Trophoblast cell (in vitro differentiated cells and primary cell): ENCODE measurements around the gene ZNF385C.

ENCODE experiments used
- DNase-seq, 2 donors: peaks; one replicate each; pipeline ENCODE4 v3.0.0-alpha.2; 2016
- H2AFZ ChIP-seq: 2 replicates; pipeline ENCODE4 v1.6.1; 2013; ENCODE audit warnings: low read length, moderate library complexity, mild to moderate bottlenecking; ENCODE audit not compliant: insufficient read depth, poor library complexity
- H2AK5ac ChIP-seq: 2 replicates; pipeline ENCODE4 v1.6.1; 2013; ENCODE audit warnings: mild to moderate bottlenecking, low read length
- H2BK120ac ChIP-seq: 2 replicates; pipeline ENCODE4 v1.6.1; 2013; ENCODE audit warnings: low read length, mild to moderate bottlenecking, moderate library complexity; ENCODE audit not compliant: insufficient read depth, poor library complexity
- H2BK12ac ChIP-seq: 2 replicates; pipeline ENCODE4 v1.6.1; 2013; ENCODE audit warnings: mild to moderate bottlenecking, low read length, moderate library complexity
- H2BK5ac ChIP-seq: 2 replicates; pipeline ENCODE4 v1.6.1; 2013; ENCODE audit warnings: low read length, low read depth, moderate library complexity, mild to moderate bottlenecking; ENCODE audit not compliant: poor library complexity
- H3K14ac ChIP-seq: 2 replicates; pipeline ENCODE4 v1.6.1; 2013; ENCODE audit warnings: mild to moderate bottlenecking, low read length
- H3K18ac ChIP-seq: 2 replicates; pipeline ENCODE4 v1.6.1; 2013; ENCODE audit warnings: mild to moderate bottlenecking, low read length
- H3K23ac ChIP-seq: 2 replicates; pipeline ENCODE4 v1.6.1; 2013; ENCODE audit warnings: low read length
- H3K27ac ChIP-seq: 2 replicates; pipeline ENCODE4 v1.5.1; 2013; ENCODE audit warnings: low read depth, mild to moderate bottlenecking, inconsistent platforms, low read length, moderate library complexity
- H3K27me3 ChIP-seq: 2 replicates; pipeline ENCODE4 v1.6.1; 2013; ENCODE audit warnings: inconsistent platforms, mild to moderate bottlenecking, low read length, moderate library complexity; ENCODE audit not compliant: insufficient read depth
- H3K36me3 ChIP-seq, 2 experiments: 1 replicate in 1 of 2; 2 replicates in 1 of 2; pipeline ENCODE4 v1.6.1; 2013; ENCODE audit warnings: low read length in 2 of 2, mild to moderate bottlenecking in 2 of 2, moderate library complexity in 1 of 2; ENCODE audit not compliant: insufficient read depth in 2 of 2, control insufficient read depth in 1 of 2
- H3K4ac ChIP-seq: 2 replicates; pipeline ENCODE4 v1.6.1; 2013; ENCODE audit warnings: low read depth, mild to moderate bottlenecking, low read length, moderate library complexity
- H3K4me1 ChIP-seq, 2 experiments: 1 replicate in 1 of 2; 2 replicates in 1 of 2; pipeline ENCODE4 v1.6.1; 2013; ENCODE audit warnings: low read length in 2 of 2, mild to moderate bottlenecking in 2 of 2, moderate library complexity in 1 of 2; ENCODE audit not compliant: insufficient read depth in 2 of 2, control insufficient read depth in 1 of 2
- H3K4me2 ChIP-seq: 2 replicates; pipeline ENCODE4 v1.6.1; 2013; ENCODE audit warnings: inconsistent platforms, mild to moderate bottlenecking, low read length, moderate library complexity
- H3K4me3 ChIP-seq: 2 replicates; pipeline ENCODE4 v1.5.1; 2013; ENCODE audit warnings: mild to moderate bottlenecking, low read depth, low read length, inconsistent platforms
- H3K79me1 ChIP-seq: one replicate; pipeline ENCODE4 v1.6.1; 2013; ENCODE audit warnings: low read length
- H3K79me2 ChIP-seq: 2 replicates; pipeline ENCODE4 v1.6.1; 2013; ENCODE audit warnings: low read length, mild to moderate bottlenecking; ENCODE audit not compliant: control insufficient read depth, insufficient read depth, poor library complexity
- H3K9ac ChIP-seq: 2 replicates; pipeline ENCODE4 v1.6.1; 2013; ENCODE audit warnings: mild to moderate bottlenecking, low read length
- H3K9me3 ChIP-seq: 2 replicates; pipeline ENCODE4 v1.6.1; 2013; ENCODE audit warnings: low read depth, mild to moderate bottlenecking, control low read depth, inconsistent platforms, low read length; ENCODE audit not compliant: insufficient read depth
- H4K12ac ChIP-seq: 2 replicates; pipeline ENCODE4 v1.6.1; 2013; ENCODE audit warnings: low read depth, mild to moderate bottlenecking, low read length, moderate library complexity
- H4K8ac ChIP-seq: 2 replicates; pipeline ENCODE4 v1.6.1; 2013; ENCODE audit warnings: low read depth, mild to moderate bottlenecking, low read length, moderate library complexity
- H4K91ac ChIP-seq: one replicate; pipeline ENCODE4 v1.6.1; 2013; ENCODE audit warnings: low read depth, mild to moderate bottlenecking, low read length, moderate library complexity
- WGBS: extraction: QIAGEN DNeasy Blood & Tissue Kit; methylation state at CpG from one replicate; pipeline ENCODE4 v1.1.7; 2013; ENCODE audit warnings: missing lambda C conversion rate; ENCODE audit not compliant: insufficient read length, insufficient coverage; ENCODE audit errors: extremely low coverage; 5-methylcytosine and 5-hydroxymethylcytosine counted together

The ZNF385C gene

GRCh38 chr17:42135664-42136653 is 37.7 kb upstream of the ZNF385C start:
- peaks cover 5% of the 10 kb centered on the region for H3K79me2 ChIP-seq
- no peaks in the 10 kb centered on the region for H3K9me3 ChIP-seq
- H3K9ac ChIP-seq, result no peak overlapping the region
- no peak overlapping the region for H4K91ac ChIP-seq
- no peak overlapping the region for H4K8ac ChIP-seq
- no peak overlapping the region for H2AK5ac ChIP-seq
- peak overlapping the region; percentile 16 for H3K4ac ChIP-seq
- peak overlapping the region; percentile 51 for H3K27ac ChIP-seq
- H2BK5ac ChIP-seq, result no peak overlapping the region
- H3K23ac ChIP-seq, result no peak overlapping the region
- no peak overlapping the region for H2BK12ac ChIP-seq
- peak overlapping the region; percentile 3 for H3K14ac ChIP-seq
- H3K36me3 ChIP-seq, result peaks cover 8 to 19% of the 10 kb centered on the region in 2 experiments
- no peak overlapping the region for H2BK120ac ChIP-seq
- DNase-seq, result peak in 1 of 2 donors; percentile 22
- no CpG with 5 or more reads among the region's 15 CpGs for WGBS
- peaks cover 8 to 10% of the 10 kb centered on the region in 2 experiments for H3K4me1 ChIP-seq
- no peak overlapping the region for H2AFZ ChIP-seq
- no peak overlapping the region for H3K4me2 ChIP-seq
- no peaks in the 10 kb centered on the region for H3K27me3 ChIP-seq
- no peaks in the 10 kb centered on the region for H3K79me1 ChIP-seq
- no peak overlapping the region for H4K12ac ChIP-seq
- H3K4me3 ChIP-seq, result no peak overlapping the region
- no peak overlapping the region for H3K18ac ChIP-seq

DNA sequence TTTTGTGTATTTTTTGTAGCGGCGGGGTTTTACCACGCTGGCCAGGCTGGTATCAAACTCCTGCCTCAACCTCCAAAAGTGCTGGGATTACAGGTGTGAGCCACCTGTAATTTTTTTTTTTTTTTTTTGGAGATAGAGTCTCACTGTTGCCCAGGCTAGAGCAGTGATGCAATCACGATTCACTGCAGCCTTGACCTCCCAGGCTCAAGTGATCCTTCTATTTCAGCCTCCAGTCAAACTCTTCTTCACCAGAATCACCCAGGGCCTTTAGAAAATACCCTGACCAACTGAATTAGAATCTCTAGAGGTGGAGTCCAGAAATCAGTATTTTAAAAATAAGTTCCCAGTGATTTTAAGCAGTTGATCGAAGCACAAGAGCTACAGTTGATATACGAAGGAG is 36.9 kb upstream of the ZNF385C start:
- no peak overlapping the region for H3K23ac ChIP-seq
- no peak overlapping the region for H2BK120ac ChIP-seq
- H2AFZ ChIP-seq, result no peak overlapping the region
- H3K9ac ChIP-seq, result no peak overlapping the region
- H4K12ac ChIP-seq, result no peak overlapping the region
- H2AK5ac ChIP-seq, result no peak overlapping the region
- H3K4me2 ChIP-seq, result no peak overlapping the region
- no peak for DNase-seq
- no peak overlapping the region for H2BK12ac ChIP-seq
- H3K4ac ChIP-seq, result peak overlapping the region; percentile 16
- H3K36me3 ChIP-seq, result peaks cover 9 to 24% of the 10 kb centered on the region in 2 experiments
- no peak overlapping the region for H4K91ac ChIP-seq
- H3K9me3 ChIP-seq, result peaks cover 1% of the 10 kb centered on the region
- H4K8ac ChIP-seq, result no peak overlapping the region
- peaks cover 8 to 10% of the 10 kb centered on the region in 2 experiments for H3K4me1 ChIP-seq
- no peaks in the 10 kb centered on the region for H3K79me1 ChIP-seq
- H3K4me3 ChIP-seq, result no peak overlapping the region
- no peak overlapping the region for H3K18ac ChIP-seq
- H3K14ac ChIP-seq, result no peak overlapping the region
- peak overlapping the region; percentile 51 for H3K27ac ChIP-seq
- H3K27me3 ChIP-seq, result no peaks in the 10 kb centered on the region
- no peak overlapping the region for H2BK5ac ChIP-seq
- WGBS, result no CpG with 5 or more reads among the region's 6 CpGs
- H3K79me2 ChIP-seq, result peaks cover 5% of the 10 kb centered on the region

DNA sequence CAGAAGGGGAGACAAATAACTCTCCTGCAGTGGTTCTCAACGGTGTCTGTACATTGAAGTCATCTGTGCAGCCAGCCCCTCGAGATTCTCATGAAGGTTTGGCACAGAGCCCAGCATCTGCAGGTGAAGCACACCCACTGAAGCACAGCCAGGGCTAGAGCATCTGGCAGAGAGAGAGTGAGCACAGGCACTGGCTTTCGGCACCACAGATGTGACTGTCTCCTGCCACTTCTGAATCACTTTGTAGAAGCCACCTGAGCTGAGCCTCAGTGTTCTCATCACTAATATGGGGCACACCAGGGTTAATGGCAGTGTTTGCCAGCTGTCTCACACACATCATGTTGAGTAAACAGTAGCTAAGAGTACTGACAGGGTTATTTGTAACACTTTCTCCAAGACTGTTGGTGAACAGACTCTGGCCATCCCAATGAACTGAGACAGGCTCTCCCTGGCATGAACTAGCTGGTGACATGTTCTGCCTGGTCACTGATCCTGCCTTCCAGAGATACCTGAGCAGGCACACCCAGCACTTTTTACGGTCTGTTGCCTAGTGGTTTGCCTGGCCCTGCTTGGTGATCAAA is 35.3 kb upstream of the ZNF385C start:
- no peak for DNase-seq
- no peak overlapping the region for H2AFZ ChIP-seq
- peaks cover 1% of the 10 kb centered on the region for H3K9me3 ChIP-seq
- no CpG with 5 or more reads among the region's 4 CpGs for WGBS
- H3K27ac ChIP-seq, result no peak overlapping the region
- peak overlapping the region; percentile 38 for H3K18ac ChIP-seq
- peaks cover 8 to 10% of the 10 kb centered on the region in 2 experiments for H3K4me1 ChIP-seq
- H2AK5ac ChIP-seq, result no peak overlapping the region
- no peak overlapping the region for H4K12ac ChIP-seq
- no peak overlapping the region for H3K4me3 ChIP-seq
- peak overlapping the region; percentile 0 for H3K4ac ChIP-seq
- H3K14ac ChIP-seq, result no peak overlapping the region
- H2BK12ac ChIP-seq, result no peak overlapping the region
- H3K9ac ChIP-seq, result no peak overlapping the region
- no peak overlapping the region for H2BK120ac ChIP-seq
- no peak overlapping the region for H2BK5ac ChIP-seq
- no peak overlapping the region for H4K91ac ChIP-seq
- no peak overlapping the region for H3K4me2 ChIP-seq
- H3K79me2 ChIP-seq, result peaks cover 5% of the 10 kb centered on the region
- no peak overlapping the region for H3K23ac ChIP-seq
- no peak overlapping the region for H4K8ac ChIP-seq
- no peaks in the 10 kb centered on the region for H3K79me1 ChIP-seq
- H3K36me3 ChIP-seq, result peaks cover 23 to 38% of the 10 kb centered on the region in 2 experiments
- no peaks in the 10 kb centered on the region for H3K27me3 ChIP-seq

GRCh38 chr17:42132941-42133340 is 34.7 kb upstream of the ZNF385C start:
- Histone ChIP-seq H2BK5ac (no peak overlapping the region), H3K18ac (no peak overlapping the region), H2AK5ac (no peak overlapping the region), H4K8ac (no peak overlapping the region), H3K4me3 (no peak overlapping the region), H3K27ac (no peak overlapping the region), H2BK12ac (no peak overlapping the region), H2AFZ (no peak overlapping the region), H4K91ac (no peak overlapping the region), H3K9me3 (peaks cover 1% of the 10 kb centered on the region), H4K12ac (no peak overlapping the region), H3K79me1 (no peaks in the 10 kb centered on the region), H3K9ac (no peak overlapping the region), H3K79me2 (peaks cover 3% of the 10 kb centered on the region), H3K4me2 (no peak overlapping the region), H3K27me3 (no peaks in the 10 kb centered on the region), H3K4me1 (peaks cover 8 to 10% of the 10 kb centered on the region in 2 experiments), H3K23ac (no peak overlapping the region), H2BK120ac (no peak overlapping the region), H3K14ac (no peak overlapping the region), H3K36me3 (peaks cover 27 to 44% of the 10 kb centered on the region in 2 experiments), H3K4ac (no peak overlapping the region)
- WGBS, result no CpG with 5 or more reads among the region's 3 CpGs
- no peak for DNase-seq
